ENCODE results near the gene CACNA1A. TPM values are rescaled to one million over a fixed set of nuclear protein-coding genes. Genes with fewer than 3 reads are reported as not detected.
A peak's percentile ranks its signal among the peaks of the same experiment; 100 is the strongest.

Gene CACNA1A
- polyA plus RNA-seq, 2 of the 4 experiments (the other 2 are of a cell fraction) = 0.27 to 0.71 TPM

DNA sequence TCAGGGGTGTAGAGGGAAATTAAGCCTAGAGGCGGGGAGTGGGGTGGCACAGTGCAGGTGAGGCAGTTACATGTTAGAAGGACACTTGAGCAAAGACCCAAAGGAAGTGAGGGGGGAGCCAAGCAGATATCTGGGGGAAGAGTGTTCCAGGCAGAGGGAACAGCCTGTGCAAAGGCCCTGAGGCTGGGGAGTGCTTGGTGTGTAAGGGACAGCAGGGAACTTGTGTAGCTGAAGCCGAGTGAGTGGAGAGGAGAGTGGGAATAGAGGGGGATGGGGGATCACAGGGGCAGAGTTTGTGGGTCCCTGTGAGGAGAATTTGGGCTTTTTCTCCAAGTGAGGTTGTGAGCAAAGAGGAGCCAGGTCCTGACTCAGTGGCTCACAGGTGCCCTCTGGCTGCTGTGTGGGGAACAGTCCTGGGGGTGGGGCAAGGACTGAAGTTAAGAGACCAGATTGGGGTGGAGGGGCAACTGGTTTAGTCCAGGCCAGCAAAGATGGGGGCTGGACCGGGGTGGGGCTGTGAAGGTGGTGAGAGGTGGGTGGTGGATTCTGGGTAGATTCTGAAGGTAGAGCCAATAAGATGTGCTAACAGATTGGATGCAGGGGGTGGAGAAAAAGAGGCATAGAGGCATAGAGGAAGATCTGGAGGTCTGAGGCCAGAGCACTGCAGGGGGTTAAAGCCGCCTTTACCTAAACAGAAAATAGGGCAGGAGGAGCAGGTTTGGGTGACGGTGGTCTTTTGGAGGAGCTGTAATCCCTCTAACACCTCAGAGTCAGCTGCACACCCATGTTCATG lies 75.3 kb downstream of the CACNA1A start:
- CTCF ChIA-PET = interaction anchor here (0.6 to 1.7 kb wide), 9 partner anchors 10 to 154 kb away, joined by 3 to 6 read pairs (median 3); no protein-coding TSS in a partner anchor
- WGBS (ENCODE audit: missing lambda C conversion rate) = 24% methylated on average over 5 of the region's 5 CpGs
- DNase-seq (ENCODE audit: low read depth in 1 of 2, low spot score in 1 of 2) = peak; percentile 15 to 43

GRCh38 chr19:13429563-13429962 lies 76.7 kb downstream of the CACNA1A start:
- Histone ChIP-seq H3K9me3 (no peaks in the 10 kb centered on the region), H3K4me1 (no peaks in the 10 kb centered on the region), H3K27ac (no peak overlapping the region), H3K4me2 (no peak overlapping the region), H3K4me3 (no peak overlapping the region)
- WGBS (ENCODE audit: missing lambda C conversion rate) = 4% methylated on average over 3 of the region's 5 CpGs
- DNase-seq (ENCODE audit: low read depth in 1 of 2, low spot score in 1 of 2) (no peak), FAIRE-seq (no peak), ATAC-seq (no peak)
- TF ChIP-seq ZSCAN20 (CRISPR knock-in tag; IDR thresholded peaks at IDR 0.05) (no peak), MYC (IDR thresholded peaks at IDR 0.05; ENCODE audit: borderline replicate concordance, low read length) (no peak), JUN (IDR thresholded peaks at IDR 0.05) (no peak), POLR2A (IDR thresholded peaks at IDR 0.05; ENCODE audit: low read length) (no peak), EHMT2 (IDR thresholded peaks at IDR 0.05; ENCODE audit: low read depth) (no peak), RARB (CRISPR knock-in tag; IDR thresholded peaks at IDR 0.05) (no peak), HEYL (CRISPR knock-in tag; IDR thresholded peaks at IDR 0.05) (no peak), CEBPB (IDR thresholded peaks at IDR 0.05) (no peak)
- TF ChIP-seq, protein P1, sequence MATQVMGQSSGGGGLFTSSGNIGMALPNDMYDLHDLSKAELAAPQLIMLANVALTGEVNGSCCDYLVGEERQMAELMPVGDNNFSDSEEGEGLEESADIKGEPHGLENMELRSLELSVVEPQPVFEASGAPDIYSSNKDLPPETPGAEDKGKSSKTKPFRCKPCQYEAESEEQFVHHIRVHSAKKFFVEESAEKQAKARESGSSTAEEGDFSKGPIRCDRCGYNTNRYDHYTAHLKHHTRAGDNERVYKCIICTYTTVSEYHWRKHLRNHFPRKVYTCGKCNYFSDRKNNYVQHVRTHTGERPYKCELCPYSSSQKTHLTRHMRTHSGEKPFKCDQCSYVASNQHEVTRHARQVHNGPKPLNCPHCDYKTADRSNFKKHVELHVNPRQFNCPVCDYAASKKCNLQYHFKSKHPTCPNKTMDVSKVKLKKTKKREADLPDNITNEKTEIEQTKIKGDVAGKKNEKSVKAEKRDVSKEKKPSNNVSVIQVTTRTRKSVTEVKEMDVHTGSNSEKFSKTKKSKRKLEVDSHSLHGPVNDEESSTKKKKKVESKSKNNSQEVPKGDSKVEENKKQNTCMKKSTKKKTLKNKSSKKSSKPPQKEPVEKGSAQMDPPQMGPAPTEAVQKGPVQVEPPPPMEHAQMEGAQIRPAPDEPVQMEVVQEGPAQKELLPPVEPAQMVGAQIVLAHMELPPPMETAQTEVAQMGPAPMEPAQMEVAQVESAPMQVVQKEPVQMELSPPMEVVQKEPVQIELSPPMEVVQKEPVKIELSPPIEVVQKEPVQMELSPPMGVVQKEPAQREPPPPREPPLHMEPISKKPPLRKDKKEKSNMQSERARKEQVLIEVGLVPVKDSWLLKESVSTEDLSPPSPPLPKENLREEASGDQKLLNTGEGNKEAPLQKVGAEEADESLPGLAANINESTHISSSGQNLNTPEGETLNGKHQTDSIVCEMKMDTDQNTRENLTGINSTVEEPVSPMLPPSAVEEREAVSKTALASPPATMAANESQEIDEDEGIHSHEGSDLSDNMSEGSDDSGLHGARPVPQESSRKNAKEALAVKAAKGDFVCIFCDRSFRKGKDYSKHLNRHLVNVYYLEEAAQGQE (IDR thresholded peaks at IDR 0.05) = no peak
- ChIA-PET CTCF (interaction anchor here (0.6 to 2.5 kb wide), 11 partner anchors 8 to 160 kb away, joined by 3 to 13 read pairs (median 4); no protein-coding TSS in a partner anchor), POLR2A (no interaction called here)

More for the DNA sequence above, 75.3 kb downstream of the CACNA1A start:
- POLR2A ChIA-PET = no interaction called here
- Histone ChIP-seq H3K4me3 (no peak overlapping the region), H3K9me3 (no peaks in the 10 kb centered on the region), H3K4me1 (no peaks in the 10 kb centered on the region), H3K4me2 (no peak overlapping the region), H3K27ac (no peak overlapping the region)
- FAIRE-seq = no peak
- no peak for TF ChIP-seq CHD4 (IDR thresholded peaks at IDR 0.05; ENCODE audit: borderline replicate concordance)
- TF ChIP-seq RAD21 (conservative IDR thresholded peaks at IDR 0.05 in 1 of 2, IDR thresholded peaks at IDR 0.05 in 1 of 2) = peak; percentile 44 to 65; a peak in 4 of 5 replicates
- TF ChIP-seq, protein P2, sequence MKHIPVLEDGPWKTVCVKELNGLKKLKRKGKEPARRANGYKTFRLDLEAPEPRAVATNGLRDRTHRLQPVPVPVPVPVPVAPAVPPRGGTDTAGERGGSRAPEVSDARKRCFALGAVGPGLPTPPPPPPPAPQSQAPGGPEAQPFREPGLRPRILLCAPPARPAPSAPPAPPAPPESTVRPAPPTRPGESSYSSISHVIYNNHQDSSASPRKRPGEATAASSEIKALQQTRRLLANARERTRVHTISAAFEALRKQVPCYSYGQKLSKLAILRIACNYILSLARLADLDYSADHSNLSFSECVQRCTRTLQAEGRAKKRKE (CRISPR knock-in tag; IDR thresholded peaks at IDR 0.05; ENCODE audit: low read depth) = no peak
- peak; percentile 52 for TF ChIP-seq SMC3 (IDR thresholded peaks at IDR 0.05)
- no peak for TF ChIP-seq ZC3H11A (IDR thresholded peaks at IDR 0.05)
- TF ChIP-seq ZSCAN20 (CRISPR knock-in tag; IDR thresholded peaks at IDR 0.05) = no peak
- no peak for TF ChIP-seq RFX5 (IDR thresholded peaks at IDR 0.05)
- no peak for TF ChIP-seq EHF (CRISPR knock-in tag; IDR thresholded peaks at IDR 0.05)
- TF ChIP-seq CTCF (IDR thresholded peaks at IDR 0.05) = peak; percentile 45
- no peak for TF ChIP-seq FOXS1 (CRISPR knock-in tag; IDR thresholded peaks at IDR 0.05)
- peak; percentile 70 to 74; a peak in 4 of 6 replicates for ATAC-seq
